Transverse colon (tissue), 4 donors: ENCODE data around the gene CCDC197.

Experiments
- CTCF ChIP-seq, 5 experiments: fragments of 200-600 bp in 3 of 5; fragments of 450-650 bp in 2 of 5; sonication (generic) in 3 of 5; IDR thresholded peaks; 1 replicate in 2 of 5; 2 replicates in 3 of 5; pipeline ENCODE4 v1.5.1; 2016 to 2017; ENCODE audit warnings: antibody characterized with exemption in 5 of 5, inconsistent platforms in 3 of 5, mild to moderate bottlenecking in 2 of 5, moderate library complexity in 1 of 5
- POLR2A ChIP-seq: fragments of 450-650 bp; IDR thresholded peaks from one replicate; pipeline ENCODE4 v1.6.1; 2016; ENCODE audit warnings: antibody characterized with exemption, mild to moderate bottlenecking, moderate library complexity
- POLR2AphosphoS5 ChIP-seq, 3 donors: sonication (generic); formaldehyde crosslinking; IDR thresholded peaks; one replicate each; pipeline ENCODE4 v1.6.1; 2016; ENCODE audit warnings: antibody characterized with exemption in 3 of 3

GRCh38 chr14:94001016-94001415, 3.9 kb downstream of the CCDC197 start:
- TF ChIP-seq CTCF (IDR thresholded peaks at IDR 0.05) (no peak), POLR2AphosphoS5 (IDR thresholded peaks at IDR 0.05) (no peak), POLR2A (no peak)
